ENCODE results near the gene MTMR1. TPM values are rescaled to one million over a fixed set of nuclear protein-coding genes. Genes with fewer than 3 reads are reported as not detected.

MTMR1 gene
- total RNA-seq, 1 experiment from 2014 or later = 36.1 TPM

DNA sequence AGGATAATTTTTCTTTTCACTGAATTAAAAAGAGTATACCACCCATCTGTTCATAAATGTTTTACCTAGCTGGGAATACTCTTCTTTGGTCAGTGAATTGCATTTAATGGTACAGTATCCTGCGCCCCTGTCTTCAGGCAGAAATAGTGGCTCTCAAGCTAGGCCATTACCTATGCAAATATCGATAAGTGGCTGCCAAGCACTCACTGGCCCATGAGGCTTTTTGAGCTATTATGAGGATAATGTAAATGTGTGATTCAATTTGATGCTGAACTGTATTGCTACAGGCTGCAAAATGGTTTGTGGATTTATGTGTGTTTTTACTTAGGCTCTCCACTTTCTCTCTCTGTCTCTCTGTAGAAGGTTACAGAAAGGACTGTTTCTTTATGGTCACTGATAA lies 30.1 kb upstream of the MTMR1 start:
- ChIA-PET POLR2A (no interaction called here), CTCF (no interaction called here)
- Histone ChIP-seq H3K27ac (ENCODE audit: low read length) (no peak overlapping the region), H3K36me3 (ENCODE audit: control insufficient read depth, insufficient read depth, low read length) (no peaks in the 10 kb centered on the region; the same call in 1 of the 2 replicates), H3K9me3 (ENCODE audit: control insufficient read depth, insufficient read depth, low read depth, low read length) (no peaks in the 10 kb centered on the region), H3K4me3 (ENCODE audit: low read depth in 2 of 2, low read length in 2 of 2) (no peak overlapping the region), H3K4me1 (ENCODE audit: control insufficient read depth, insufficient read depth, low read length) (no peaks in the 10 kb centered on the region), H3K27me3 (ENCODE audit: control insufficient read depth, insufficient read depth, low read length) (no peaks in the 10 kb centered on the region)
- ATAC-seq (no peak), DNase-seq (ENCODE audit: low read depth, low spot score) (no peak)
- in situ Hi-C loops (cut with HindIII; ENCODE audit: low pct_unique_long_range_greater_than_20kb, low sequenced_read_pairs) (no loop called here), intact Hi-C loops (cut with micrococcal nuclease; ENCODE audit: unreplicated experiment) (no loop called here)
- no TSS peak for BruUV-seq (replicated peaks)
- TF ChIP-seq SIN3A (IDR thresholded peaks at IDR 0.05; ENCODE audit: borderline replicate concordance, insufficient read depth, low read depth, low read length) = no peak
- no peak for TF ChIP-seq POLR2AphosphoS5 (IDR thresholded peaks at IDR 0.05; ENCODE audit: low read depth, low read length)
- no peak for TF ChIP-seq REST (IDR thresholded peaks at IDR 0.05; ENCODE audit: insufficient read depth in 1 of 2, low read depth in 2 of 2, low read length in 1 of 2)
- no peak for TF ChIP-seq TCF7L2 (IDR thresholded peaks at IDR 0.05; ENCODE audit: low read depth, low read length)
- TF ChIP-seq, protein P1, sequence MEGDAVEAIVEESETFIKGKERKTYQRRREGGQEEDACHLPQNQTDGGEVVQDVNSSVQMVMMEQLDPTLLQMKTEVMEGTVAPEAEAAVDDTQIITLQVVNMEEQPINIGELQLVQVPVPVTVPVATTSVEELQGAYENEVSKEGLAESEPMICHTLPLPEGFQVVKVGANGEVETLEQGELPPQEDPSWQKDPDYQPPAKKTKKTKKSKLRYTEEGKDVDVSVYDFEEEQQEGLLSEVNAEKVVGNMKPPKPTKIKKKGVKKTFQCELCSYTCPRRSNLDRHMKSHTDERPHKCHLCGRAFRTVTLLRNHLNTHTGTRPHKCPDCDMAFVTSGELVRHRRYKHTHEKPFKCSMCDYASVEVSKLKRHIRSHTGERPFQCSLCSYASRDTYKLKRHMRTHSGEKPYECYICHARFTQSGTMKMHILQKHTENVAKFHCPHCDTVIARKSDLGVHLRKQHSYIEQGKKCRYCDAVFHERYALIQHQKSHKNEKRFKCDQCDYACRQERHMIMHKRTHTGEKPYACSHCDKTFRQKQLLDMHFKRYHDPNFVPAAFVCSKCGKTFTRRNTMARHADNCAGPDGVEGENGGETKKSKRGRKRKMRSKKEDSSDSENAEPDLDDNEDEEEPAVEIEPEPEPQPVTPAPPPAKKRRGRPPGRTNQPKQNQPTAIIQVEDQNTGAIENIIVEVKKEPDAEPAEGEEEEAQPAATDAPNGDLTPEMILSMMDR (IDR thresholded peaks at IDR 0.05) = no peak

DNA sequence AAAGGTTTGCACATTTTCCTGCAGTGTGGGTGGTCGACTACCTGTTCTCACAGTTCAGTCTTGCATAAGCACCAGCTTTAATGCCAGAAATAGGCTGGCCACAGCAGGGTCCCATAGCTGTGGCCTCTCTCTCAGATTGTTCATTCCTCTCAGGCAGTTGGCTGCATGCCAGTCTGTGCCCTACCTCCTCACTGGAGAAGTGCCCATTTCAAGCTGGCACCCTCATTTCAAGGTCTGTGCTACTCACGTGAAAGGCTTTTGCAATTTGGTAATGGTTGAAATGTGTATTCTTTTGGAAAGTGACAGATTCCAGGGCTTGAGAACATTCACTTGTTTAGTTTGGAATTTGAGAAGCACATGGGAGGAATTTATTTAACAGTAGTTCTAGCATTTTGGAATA lies 28.9 kb upstream of the MTMR1 start:
- Histone ChIP-seq H3K36me3 (ENCODE audit: control insufficient read depth, insufficient read depth, low read length) (no peaks in the 10 kb centered on the region; the same call in 1 of the 2 replicates), H3K4me3 (ENCODE audit: low read depth in 2 of 2, low read length in 2 of 2) (no peak overlapping the region), H3K4me1 (ENCODE audit: control insufficient read depth, insufficient read depth, low read length) (no peaks in the 10 kb centered on the region), H3K27me3 (ENCODE audit: control insufficient read depth, insufficient read depth, low read length) (no peaks in the 10 kb centered on the region), H3K9me3 (ENCODE audit: control insufficient read depth, insufficient read depth, low read depth, low read length) (no peaks in the 10 kb centered on the region), H3K27ac (ENCODE audit: low read length) (no peak overlapping the region)
- no TSS peak for BruUV-seq (replicated peaks)
- TF ChIP-seq REST (IDR thresholded peaks at IDR 0.05; ENCODE audit: insufficient read depth in 1 of 2, low read depth in 2 of 2, low read length in 1 of 2) (no peak), TCF7L2 (IDR thresholded peaks at IDR 0.05; ENCODE audit: low read depth, low read length) (no peak), SIN3A (IDR thresholded peaks at IDR 0.05; ENCODE audit: borderline replicate concordance, insufficient read depth, low read depth, low read length) (no peak), POLR2AphosphoS5 (IDR thresholded peaks at IDR 0.05; ENCODE audit: low read depth, low read length) (no peak)
- TF ChIP-seq, protein P1 (IDR thresholded peaks at IDR 0.05) = no peak
- ChIA-PET POLR2A (no interaction called here), CTCF (no interaction called here)
- intact Hi-C loops (cut with micrococcal nuclease; ENCODE audit: unreplicated experiment) = no loop called here
- ATAC-seq = no peak
- DNase-seq (ENCODE audit: low read depth, low spot score) = no peak
- in situ Hi-C loops (cut with HindIII; ENCODE audit: low pct_unique_long_range_greater_than_20kb, low sequenced_read_pairs) = no loop called here
